ENCODE results near the gene KCNT2. TPM values are rescaled to one million over a fixed set of nuclear protein-coding genes. Genes with fewer than 3 reads are reported as not detected.

Gene KCNT2
- total RNA-seq, 1 donor from 2014 or later: 29.8 TPM

DNA sequence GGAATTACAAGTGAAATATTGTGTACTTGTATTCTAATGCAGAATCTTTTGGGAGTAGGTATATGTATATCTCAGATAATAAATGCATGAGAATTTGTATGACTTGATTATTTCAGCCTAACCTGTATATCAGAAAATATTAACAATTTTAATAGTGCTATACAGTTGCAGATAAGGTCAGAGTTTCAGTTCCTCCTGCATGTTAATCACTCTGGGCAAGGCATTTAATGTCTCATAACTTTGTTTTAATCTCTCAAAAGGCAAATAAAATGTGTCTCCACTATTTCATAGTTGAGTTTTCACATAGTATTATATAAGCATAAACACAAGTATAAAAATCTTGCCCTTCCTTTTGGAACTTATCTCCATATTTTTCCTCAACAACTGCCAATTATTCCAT is 352.5 kb downstream of the KCNT2 start:
- peaks cover 3% of the 10 kb centered on the region for H3K4me1 Mint-ChIP-seq

DNA sequence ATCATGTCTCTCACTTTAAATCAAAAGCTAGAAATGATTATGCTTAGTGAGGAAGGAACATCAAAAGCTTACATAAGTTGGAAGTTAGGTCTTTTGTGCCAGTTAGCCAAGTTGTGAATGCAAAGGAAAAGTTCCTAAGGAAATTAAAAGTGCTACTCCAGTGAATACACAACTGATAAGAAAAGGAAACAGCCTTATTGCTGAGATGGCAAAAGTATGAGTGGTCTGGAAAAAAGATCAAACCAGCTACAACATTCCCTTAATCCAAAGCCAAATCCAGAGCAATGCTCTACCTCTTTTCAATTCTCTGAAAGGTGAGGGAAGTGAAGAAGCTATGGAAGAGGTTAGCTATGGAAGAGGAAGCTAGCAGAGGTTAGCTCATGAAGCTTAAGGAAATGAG is 378.7 kb downstream of the KCNT2 start:
- H3K4me2 ChIP-seq: no peak overlapping the region
- H3K4me3 ChIP-seq: no peak overlapping the region
- H2AFZ ChIP-seq (replicated peaks): no peak overlapping the region
- no peaks in the 10 kb centered on the region for H3K27me3 Mint-ChIP-seq (ENCODE audit: insufficient read depth, low read depth)
- H3K4me3 Mint-ChIP-seq: no peak overlapping the region
- H3K27ac Mint-ChIP-seq: no peak overlapping the region
- no peak for DNase-seq (ENCODE audit: low spot score)
- H3K4me1 Mint-ChIP-seq: no peaks in the 10 kb centered on the region
- no peaks in the 10 kb centered on the region for H3K9me3 ChIP-seq (ENCODE audit: low read depth)
- H4K20me1 ChIP-seq (ENCODE audit: low read depth): no peaks in the 10 kb centered on the region
- peaks cover 4% of the 10 kb centered on the region for H3K9me3 Mint-ChIP-seq
- H3K36me3 ChIP-seq: peaks cover 16% of the 10 kb centered on the region
- no peak overlapping the region for H3K9ac ChIP-seq
- H3K27me3 ChIP-seq: no peaks in the 10 kb centered on the region
- H3K27ac ChIP-seq: no peak overlapping the region
- H3K36me3 Mint-ChIP-seq: peaks cover 12% of the 10 kb centered on the region
- H3K4me1 ChIP-seq: no peaks in the 10 kb centered on the region
- H3F3A ChIP-seq (ENCODE audit: low read depth): no peaks in the 10 kb centered on the region
- TF ChIP-seq EZH2 (IDR thresholded peaks at IDR 0.05) (no peak), EZH2phosphoT487 (IDR thresholded peaks at IDR 0.05) (no peak)
- TF ChIP-seq, protein P1, sequence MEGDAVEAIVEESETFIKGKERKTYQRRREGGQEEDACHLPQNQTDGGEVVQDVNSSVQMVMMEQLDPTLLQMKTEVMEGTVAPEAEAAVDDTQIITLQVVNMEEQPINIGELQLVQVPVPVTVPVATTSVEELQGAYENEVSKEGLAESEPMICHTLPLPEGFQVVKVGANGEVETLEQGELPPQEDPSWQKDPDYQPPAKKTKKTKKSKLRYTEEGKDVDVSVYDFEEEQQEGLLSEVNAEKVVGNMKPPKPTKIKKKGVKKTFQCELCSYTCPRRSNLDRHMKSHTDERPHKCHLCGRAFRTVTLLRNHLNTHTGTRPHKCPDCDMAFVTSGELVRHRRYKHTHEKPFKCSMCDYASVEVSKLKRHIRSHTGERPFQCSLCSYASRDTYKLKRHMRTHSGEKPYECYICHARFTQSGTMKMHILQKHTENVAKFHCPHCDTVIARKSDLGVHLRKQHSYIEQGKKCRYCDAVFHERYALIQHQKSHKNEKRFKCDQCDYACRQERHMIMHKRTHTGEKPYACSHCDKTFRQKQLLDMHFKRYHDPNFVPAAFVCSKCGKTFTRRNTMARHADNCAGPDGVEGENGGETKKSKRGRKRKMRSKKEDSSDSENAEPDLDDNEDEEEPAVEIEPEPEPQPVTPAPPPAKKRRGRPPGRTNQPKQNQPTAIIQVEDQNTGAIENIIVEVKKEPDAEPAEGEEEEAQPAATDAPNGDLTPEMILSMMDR (IDR thresholded peaks at IDR 0.05): no peak
- H3K79me2 ChIP-seq (ENCODE audit: low read depth): no peaks in the 10 kb centered on the region

More for the DNA sequence above, 352.5 kb downstream of the KCNT2 start:
- H3K36me3 Mint-ChIP-seq: peaks cover 2% of the 10 kb centered on the region
- Histone ChIP-seq H3K4me2 (no peak overlapping the region), H3K4me3 (no peak overlapping the region), H4K20me1 (ENCODE audit: low read depth) (no peaks in the 10 kb centered on the region), H3K27ac (no peak overlapping the region), H3K27me3 (no peaks in the 10 kb centered on the region), H3K9ac (no peak overlapping the region), H3F3A (ENCODE audit: low read depth) (no peaks in the 10 kb centered on the region), H3K36me3 (no peaks in the 10 kb centered on the region), H3K4me1 (no peaks in the 10 kb centered on the region), H3K9me3 (ENCODE audit: low read depth) (no peaks in the 10 kb centered on the region), H2AFZ (replicated peaks) (no peak overlapping the region), H3K79me2 (ENCODE audit: low read depth) (no peaks in the 10 kb centered on the region)
- H3K27me3 Mint-ChIP-seq (ENCODE audit: insufficient read depth, low read depth): no peaks in the 10 kb centered on the region
- H3K4me3 Mint-ChIP-seq: no peak overlapping the region
- H3K27ac Mint-ChIP-seq: no peak overlapping the region
- TF ChIP-seq EZH2phosphoT487 (IDR thresholded peaks at IDR 0.05): no peak
- TF ChIP-seq, protein P1 (IDR thresholded peaks at IDR 0.05): no peak
- TF ChIP-seq EZH2 (IDR thresholded peaks at IDR 0.05): no peak
- no peak for DNase-seq (ENCODE audit: low spot score)
- no peaks in the 10 kb centered on the region for H3K9me3 Mint-ChIP-seq

DNA sequence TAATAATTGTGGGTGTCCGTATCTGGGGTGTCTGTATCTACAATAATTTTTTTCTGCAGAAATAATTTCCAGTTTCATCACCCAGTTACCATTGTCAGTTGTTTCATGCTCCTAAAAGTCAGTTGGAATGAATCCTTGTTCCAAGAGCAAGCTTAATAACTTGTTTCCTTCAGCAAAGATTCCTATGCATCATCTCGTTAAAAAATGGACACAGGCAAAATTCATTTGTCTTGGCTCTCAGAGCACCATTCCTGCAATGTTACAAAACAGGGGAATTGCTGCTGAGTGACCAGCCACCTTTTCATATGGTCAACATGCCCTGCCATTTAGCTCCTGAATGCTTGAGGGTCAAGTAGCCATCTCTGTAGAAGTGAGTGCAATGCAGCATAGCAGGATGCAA is 393.4 kb downstream of the KCNT2 start:
- TF ChIP-seq, protein P1 (IDR thresholded peaks at IDR 0.05): no peak
- TF ChIP-seq EZH2phosphoT487 (IDR thresholded peaks at IDR 0.05) (no peak), EZH2 (IDR thresholded peaks at IDR 0.05) (no peak)
- H3K4me1 ChIP-seq: no peaks in the 10 kb centered on the region
- H2AFZ ChIP-seq (replicated peaks): peak overlapping the region; percentile 60
- H3K4me3 ChIP-seq: no peak overlapping the region
- no peak overlapping the region for H3K9ac ChIP-seq
- H3K9me3 ChIP-seq (ENCODE audit: low read depth): no peaks in the 10 kb centered on the region
- no peak overlapping the region for H3K4me3 Mint-ChIP-seq
- H3K27me3 Mint-ChIP-seq (ENCODE audit: insufficient read depth, low read depth): peaks cover 3% of the 10 kb centered on the region
- no peaks in the 10 kb centered on the region for H3K79me2 ChIP-seq (ENCODE audit: low read depth)
- no peaks in the 10 kb centered on the region for H3K4me1 Mint-ChIP-seq
- no peak overlapping the region for H3K27ac Mint-ChIP-seq
- no peaks in the 10 kb centered on the region for H3K36me3 Mint-ChIP-seq
- no peak overlapping the region for H3K4me2 ChIP-seq
- no peaks in the 10 kb centered on the region for H3F3A ChIP-seq (ENCODE audit: low read depth)
- H3K27ac ChIP-seq: no peak overlapping the region
- H3K9me3 Mint-ChIP-seq: no peaks in the 10 kb centered on the region
- DNase-seq (ENCODE audit: low spot score): no peak
- no peaks in the 10 kb centered on the region for H3K27me3 ChIP-seq
- no peaks in the 10 kb centered on the region for H3K36me3 ChIP-seq
- no peaks in the 10 kb centered on the region for H4K20me1 ChIP-seq (ENCODE audit: low read depth)

Measured in neural progenitor cell (in vitro differentiated cells).